GM04504 (cell line): ENCODE data around the gene PDK3.

Source experiments
- DNase-seq: peaks from one replicate; pipeline ENCODE4 v3.0.0-alpha.2; 2012; ENCODE audit warnings: low read depth

PDK3 gene

DNA sequence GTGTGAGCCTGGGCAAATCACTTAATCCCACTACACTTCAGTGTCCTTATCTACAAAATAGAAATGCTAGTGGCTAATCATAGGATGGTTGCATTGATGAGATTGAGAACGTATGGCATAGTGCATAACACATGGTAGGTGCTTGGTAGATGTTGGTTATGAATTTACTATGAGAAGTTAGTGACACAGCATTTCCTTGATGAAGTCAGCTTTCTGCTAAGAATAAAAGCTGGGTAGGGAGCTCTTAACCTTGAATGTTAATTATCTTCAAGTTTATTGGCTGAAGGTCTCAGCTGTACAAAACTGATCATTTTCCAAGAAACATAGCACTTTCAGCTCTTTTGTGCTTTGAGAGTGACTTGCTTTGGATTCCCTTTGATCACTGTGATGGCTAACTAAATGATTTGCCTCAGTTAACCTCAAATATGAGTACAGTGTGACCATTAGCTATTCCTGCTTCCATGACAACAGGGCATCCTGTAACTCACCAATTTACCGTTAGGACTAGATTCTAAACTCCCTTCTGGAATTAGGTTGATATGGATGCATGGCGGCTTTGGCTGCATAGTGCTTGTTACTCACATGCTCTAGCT lies 17.8 kb downstream of the PDK3 start:
- no peak for DNase-seq

DNA sequence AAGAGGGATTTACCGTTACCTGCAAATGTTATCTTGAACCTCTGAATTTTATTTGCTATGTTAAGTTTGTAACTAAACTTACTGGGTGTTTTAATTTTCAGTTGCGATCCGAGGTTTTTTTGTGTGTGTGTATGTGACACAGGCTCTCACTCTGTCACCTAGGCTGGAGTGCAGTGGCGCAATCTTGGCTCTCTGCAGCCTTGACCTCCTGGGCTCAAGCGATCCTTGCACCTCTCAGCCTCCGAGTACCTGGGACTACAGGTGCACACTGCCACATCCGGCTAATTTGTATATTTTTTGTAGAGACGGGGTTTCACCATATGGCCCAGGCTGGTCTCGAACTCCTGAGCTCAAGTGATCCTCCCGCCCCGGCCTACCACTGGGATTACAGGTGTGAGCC lies 18.5 kb downstream of the PDK3 start:
- DNase-seq, result no peak

DNA sequence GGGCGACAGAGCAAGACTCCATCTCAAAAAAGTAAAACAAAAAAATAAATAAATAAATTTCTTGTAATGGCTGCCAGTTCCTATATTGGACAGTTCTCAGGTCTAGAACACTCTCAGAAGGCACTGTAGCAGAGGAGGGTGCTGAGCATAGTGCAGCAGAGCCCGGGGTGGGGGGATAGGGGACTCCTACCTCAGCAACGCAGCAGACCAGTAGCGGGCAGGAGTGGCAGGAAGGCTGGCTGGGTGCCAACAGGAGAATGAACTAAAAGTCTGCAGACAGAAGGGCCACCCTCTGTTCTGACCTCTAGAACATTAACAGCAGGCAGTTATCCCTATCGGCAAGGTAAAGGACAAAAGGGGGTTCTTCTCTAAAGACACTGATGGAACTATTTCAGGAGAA lies 20.2 kb downstream of the PDK3 start:
- DNase-seq, result no peak

GRCh38 chrX:24485976-24486680 lies 21.0 kb downstream of the PDK3 start:
- no peak for DNase-seq

GRCh38 chrX:24487571-24487970 lies 22.5 kb downstream of the PDK3 start:
- no peak for DNase-seq

DNA sequence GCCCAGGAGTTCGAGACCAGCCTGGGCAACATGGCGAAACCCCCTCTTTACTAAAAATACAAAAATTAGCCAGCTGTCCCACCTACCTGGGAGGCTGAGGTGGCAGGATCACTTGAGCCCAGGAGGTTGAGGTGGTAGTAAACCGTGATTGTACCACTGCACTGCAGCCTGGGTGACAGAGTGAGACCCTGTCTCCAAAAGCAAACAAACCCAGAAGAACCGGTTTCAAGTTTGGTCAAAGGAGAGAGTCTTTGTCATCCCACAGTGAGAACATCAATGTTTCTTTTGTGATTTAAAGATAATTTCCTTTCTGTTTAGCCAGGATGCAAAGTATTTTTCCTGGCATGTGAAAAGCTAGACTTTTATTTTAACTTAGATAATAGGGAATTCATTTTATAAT lies 26.7 kb downstream of the PDK3 start:
- no peak for DNase-seq

- no peak for DNase-seq
Observed at GRCh38 chrX:24493740-24494581, 28.9 kb downstream of the PDK3 start.

DNA sequence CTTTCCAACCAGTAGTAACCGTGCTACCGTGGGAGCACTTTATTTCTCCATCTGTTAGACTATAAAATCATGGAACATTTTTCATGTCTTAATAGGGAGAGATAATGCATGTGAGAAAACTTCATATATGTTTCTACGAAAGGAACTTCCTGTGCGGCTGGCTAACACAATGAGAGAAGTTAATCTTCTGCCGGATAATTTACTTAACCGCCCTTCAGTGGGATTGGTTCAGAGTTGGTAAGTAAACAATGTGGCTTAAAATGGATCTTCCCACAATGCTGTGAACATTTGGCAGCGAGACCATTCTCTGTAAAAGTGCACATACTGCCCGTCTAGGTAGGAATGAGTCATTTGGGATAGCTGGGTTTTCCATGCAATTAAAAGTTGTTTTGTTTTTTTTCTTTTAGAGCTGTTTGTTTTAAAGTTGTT lies 29.6 kb downstream of the PDK3 start:
- peak; percentile 24 for DNase-seq

- no peak for DNase-seq
Observed at GRCh38 chrX:24495700-24496099, 30.6 kb downstream of the PDK3 start.

DNA sequence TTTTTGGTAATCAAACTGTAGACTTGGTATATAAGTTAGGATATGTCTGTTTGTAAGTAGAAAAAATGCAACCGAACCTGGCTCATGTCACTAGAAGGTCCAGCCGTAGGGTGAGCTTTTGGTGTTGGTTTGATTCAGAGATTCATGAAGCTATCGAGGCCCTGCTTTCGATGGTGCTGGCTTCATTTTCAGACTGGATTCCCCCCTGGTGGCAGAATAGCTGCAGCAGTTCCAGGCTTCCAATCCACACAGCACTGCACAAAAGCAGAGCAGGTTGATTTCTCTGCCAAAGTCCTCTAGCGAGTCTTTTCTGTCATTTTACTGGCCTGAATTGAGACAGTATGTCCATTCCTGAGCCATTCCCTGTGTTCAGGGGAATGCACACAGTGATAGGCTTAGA lies 33.1 kb downstream of the PDK3 start:
- no peak for DNase-seq

- no peak for DNase-seq
Observed at GRCh38 chrX:24498975-24499374, 33.9 kb downstream of the PDK3 start.

DNA sequence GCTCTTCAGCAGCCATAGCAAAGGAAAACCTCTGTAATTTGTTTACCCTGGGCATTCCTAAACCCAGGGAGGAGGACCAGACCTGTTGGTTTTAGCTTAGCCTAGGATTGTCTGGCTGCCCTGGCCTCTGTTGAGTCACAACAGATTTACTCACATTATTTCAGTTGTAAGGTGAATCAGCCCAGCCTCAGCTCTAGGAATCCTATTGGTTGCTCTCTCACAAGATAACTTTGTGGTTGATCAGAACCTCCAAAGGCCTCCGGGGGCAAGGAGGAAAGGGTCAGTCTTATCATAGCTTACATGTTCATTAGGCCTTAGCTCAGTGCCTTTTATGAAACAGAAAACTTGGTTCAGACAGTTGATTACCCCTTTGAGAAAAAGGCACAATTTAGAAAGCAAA lies 41.0 kb downstream of the PDK3 start:
- no peak for DNase-seq

GRCh38 chrX:24508375-24508774 lies 43.3 kb downstream of the PDK3 start:
- DNase-seq, result no peak

DNA sequence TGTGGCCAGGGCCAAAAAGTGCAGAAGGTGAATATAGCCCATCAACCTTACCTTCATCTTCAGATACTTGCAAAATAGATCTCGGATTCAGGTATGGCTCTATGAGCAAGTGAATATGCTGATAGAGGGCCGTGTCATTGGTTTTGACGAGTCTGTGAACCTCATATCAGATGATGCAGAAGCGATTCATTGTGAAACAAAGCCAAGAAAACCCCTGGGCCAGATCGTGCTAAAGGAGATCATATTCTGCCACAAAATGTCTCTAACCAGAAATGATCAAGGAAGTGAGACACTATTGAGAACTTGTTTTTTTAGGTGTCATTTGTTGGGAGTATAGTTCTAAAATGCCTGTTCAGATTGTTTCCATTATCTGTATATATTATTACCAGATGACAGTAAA lies 48.3 kb downstream of the PDK3 start:
- DNase-seq, result no peak

- DNase-seq, result no peak
Observed at GRCh38 chrX:24515447-24515846, 50.4 kb downstream of the PDK3 start.

GRCh38 chrX:24520472-24520871 lies 55.4 kb downstream of the PDK3 start:
- DNase-seq, result no peak

DNA sequence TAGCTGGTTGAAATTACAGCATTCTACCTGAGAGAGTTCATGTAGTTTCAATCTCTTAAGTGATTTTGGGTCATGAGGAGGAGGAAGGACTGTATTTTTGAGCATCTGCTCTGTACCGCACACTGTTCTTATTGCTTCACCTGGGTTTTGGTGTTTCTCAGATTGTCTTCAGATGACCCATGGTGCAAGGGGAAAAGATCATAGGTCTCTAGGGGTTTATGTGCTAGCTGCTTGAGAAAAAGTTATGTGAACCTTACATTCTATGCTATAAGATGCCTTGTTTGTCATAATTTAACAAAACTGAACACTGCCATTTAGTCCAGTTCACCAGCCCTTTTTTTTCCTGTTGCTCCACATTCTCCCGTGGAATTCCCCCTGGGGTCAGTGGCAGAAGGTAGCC lies 60.4 kb downstream of the PDK3 start:
- no peak for DNase-seq

GRCh38 chrX:24526616-24527015 lies 61.5 kb downstream of the PDK3 start:
- DNase-seq, result no peak

GRCh38 chrX:24528605-24529004 lies 63.5 kb downstream of the PDK3 start:
- no peak for DNase-seq

DNA sequence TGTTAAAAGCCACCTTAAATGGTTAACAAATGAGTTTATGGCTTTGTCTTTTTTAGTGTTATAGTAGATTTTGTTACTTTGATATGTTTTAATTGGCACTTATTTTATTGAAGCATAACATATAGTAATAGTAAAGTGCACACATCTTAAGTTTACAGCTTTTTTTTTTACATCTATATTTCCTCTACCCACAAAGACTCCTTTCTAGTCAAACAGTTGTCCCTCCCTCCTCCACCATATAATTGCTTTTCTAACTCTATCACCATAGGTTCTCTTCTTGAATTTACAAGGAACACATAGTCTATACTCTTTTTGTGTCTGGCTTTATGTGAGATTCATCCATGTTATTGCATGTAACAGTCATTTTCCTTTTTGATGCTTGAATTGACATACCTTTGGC lies 71.5 kb downstream of the PDK3 start:
- no peak for DNase-seq

- no peak for DNase-seq
Observed at GRCh38 chrX:24542756-24543155, 77.7 kb downstream of the PDK3 start.

DNA sequence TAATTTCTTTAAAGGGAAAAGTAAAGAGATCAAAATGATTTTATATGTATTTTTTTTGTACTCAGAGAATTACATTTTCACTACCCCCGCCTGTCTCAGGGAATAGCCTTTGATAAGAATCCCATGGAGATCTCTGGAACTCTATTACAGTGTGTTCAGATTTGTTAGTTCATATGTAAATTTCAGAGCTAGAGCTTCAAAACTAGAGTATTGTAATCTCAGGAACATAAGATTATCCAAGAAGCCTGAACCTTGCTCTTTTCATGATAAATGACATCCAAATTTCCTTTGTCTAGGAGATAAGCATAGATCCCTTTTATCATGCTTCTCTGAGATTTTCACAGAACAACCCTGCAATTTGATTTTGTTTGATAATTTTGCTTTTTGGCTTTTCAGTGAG lies 82.9 kb downstream of the PDK3 start:
- DNase-seq, result no peak

GRCh38 chrX:24550166-24550565 lies 85.1 kb downstream of the PDK3 start:
- DNase-seq, result no peak
